CD4-positive, alpha-beta T cell treated with Interleukin-15 for 4 hours (primary cell): Measurements from ENCODE around the gene KLK6.
A peak's percentile ranks its signal among the peaks of the same experiment; 100 is the strongest.

ENCODE experiments used
- DNase-seq: peaks from one replicate; pipeline ENCODE4 v3.0.0-alpha.2; 2020; ENCODE audit warnings: low spot score

The KLK6 gene

GRCh38 chr19:50969413-50969760, at the start of gene KLK6:
KLK6 (minus strand) TSS chr19:50969591; CDS start chr19:50968104, 1,487 bp downstream.
- DNase-seq, result no peak

DNA sequence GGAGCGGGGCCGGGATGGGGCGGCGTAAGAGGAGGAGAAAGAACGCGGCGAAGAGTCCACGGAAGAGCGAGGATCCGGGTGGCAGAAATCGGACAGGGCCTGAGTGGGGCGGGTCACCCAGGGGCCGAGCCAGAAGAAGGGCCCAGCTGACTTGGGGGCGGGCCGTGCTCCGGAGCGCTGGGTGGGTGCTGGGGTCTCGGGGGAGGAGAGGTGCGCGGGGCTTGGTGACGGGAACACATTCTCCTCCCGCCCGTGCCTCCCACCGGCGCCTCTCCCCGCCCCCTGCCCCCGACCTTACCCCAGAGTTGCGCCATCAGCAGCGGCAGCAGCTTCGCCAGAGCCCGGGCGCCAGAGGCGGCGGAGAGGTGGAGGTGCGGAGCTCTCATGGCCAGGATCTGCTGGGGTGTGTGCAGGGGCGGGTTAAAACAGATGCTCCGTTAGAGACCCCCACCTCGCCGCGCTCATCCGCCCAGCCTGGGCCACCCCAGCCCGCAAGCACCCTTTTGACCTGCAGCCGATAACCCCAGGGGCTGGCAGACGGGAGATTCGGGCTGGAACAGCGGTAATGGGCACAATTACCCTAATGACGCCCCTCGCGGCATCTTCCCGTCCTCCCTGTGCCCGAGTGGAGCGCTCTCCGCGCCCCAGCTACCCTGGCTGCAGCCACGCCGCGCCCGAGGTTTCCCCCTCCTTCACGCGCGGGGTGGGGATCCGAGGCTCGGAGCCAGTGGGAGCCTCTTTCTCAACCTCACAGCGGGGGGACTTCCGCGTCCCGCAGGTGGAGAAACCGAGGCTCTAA, 49.6 kb upstream of the KLK6 start:
- no peak for DNase-seq

DNA sequence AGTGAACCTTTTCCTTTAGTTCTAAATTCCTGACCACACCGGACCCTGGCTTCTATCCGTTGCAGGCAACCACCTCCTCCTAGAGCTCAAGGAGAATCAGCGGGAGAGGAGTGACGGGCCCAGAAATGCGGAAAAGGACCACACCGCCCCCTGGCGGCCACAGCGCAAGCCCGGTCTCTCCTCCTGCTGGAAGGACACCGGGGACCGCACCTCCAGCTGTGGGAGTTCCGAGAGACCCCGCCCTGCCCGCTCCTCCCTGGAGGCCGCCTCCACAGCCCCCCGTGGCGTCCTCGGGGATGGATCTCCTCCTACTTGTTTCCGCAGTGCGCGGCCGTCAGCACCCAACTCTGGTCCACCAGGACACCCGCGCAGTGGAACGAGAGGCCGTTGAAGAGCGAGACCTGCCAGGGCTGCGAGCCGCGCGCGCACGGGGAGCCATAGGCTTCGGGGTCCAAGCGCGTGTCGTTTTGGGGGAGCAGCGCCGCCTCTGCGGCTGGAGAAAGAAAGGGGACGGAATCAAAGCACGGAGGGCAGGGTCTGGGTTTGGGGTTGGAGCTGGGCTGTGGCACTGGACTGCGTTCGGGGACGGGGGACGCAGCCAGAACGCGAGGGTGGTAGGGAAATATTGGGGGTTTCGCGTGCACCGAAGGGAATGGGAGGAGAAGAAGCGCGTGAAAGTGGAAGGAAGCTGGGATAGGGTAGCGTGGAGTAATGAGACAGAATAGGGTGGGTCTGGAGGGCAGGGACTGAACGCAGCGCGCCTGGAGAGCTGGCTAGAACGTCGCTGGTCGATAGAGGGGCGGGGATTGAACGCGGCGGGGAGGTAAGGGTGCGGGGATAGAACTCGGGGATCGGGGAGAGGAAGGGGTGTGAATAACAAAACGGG, 47.6 kb upstream of the KLK6 start:
- DNase-seq, result peak; percentile 29

- no peak for DNase-seq
These were observed 46.4 kb upstream of the KLK6 start for GRCh38 chr19:51015691-51016267.

DNA sequence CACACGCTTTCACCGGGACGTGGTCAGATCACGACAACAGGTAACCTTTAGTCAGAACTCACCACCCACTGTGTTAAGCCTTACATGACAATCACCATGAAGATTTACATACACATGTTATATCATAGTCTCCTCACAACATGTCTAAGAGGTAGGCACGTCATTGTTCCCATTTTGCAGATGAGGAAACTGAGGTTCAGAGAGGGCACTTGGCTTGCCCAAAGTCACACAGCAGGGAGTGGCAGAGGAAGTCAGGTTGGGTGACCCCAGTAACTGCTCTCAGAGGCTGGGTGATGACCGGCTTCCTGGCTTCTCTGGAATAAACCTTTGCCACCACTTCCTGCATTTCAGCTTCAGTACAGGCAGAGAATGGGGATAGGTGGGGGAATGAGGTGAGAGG, 44.9 kb upstream of the KLK6 start:
- no peak for DNase-seq

GRCh38 chr19:51012661-51013190, 43.3 kb upstream of the KLK6 start:
- no peak for DNase-seq

DNA sequence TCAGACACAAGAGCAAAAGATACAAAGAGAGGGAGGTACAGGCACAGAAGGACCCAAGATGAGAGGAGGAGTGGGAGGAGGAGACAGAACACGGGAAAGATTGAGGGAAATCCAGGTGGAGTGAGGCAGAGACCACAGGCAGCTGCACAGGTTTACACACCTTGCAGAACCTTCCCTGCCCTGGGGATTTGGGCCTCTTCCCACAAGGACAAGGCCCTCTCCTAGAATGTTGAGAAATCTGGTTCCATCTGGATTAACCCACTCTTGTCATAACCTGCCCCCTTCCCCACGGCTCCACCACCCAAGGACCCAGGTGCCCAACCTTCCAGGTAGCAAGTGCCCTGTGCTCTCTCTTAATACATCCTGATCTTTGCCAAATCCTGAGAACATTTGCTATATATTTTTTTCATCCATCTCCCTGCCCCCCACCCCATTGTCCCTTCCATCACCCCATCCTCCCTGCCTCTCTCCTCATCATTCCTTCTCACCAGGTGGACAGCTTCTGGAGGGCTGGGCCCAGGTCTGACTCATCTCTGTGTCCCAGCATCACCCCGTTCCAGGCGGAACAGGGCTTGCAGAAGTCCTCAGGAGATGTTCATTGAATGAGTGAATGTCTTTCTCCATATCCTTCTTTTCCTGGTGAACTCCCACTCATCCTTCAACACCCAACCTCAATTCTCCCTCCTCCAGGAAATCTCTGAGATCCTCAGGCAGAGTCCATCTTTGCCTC, 40.8 kb upstream of the KLK6 start:
- DNase-seq, result no peak

DNA sequence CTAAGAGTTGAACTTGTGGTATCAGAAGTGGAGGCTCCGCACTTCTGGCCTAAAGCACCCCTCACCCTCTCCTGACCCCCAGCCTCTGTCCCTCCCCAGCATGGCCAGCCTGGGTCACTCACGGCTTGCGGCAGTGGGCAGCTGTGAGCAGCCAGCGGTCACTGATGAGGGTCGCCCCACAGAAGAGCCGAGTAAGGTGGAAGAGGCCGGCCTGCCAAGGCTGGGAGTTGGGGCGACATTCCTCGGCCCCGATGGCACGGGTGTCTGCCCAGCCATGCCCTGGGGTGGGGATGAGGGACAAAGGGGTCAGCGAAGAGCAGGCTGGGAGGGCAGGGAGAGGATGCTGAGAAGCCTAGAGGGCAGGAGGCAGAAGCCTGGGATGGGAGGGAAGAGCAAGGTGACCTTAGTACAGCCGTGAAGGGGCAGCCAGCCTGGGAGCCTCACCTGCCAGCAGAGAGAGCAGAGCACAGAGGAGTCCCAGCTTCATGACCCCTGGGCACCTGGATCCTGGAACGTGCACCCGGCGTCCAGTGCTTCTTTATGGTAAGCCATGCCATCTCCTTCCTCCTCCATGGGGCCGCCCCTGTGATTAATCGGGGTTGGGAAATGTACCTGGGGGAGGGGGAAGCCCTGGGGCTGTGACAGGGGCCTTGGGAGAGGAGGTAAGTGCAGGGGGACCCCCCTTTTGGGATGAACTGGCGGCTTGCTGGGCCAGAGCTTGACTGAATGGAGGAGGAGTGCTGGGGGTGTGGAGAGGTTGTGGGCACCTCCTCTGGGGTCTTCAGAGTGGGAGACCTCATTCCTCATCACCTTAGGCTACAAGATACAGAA, 39.9 kb upstream of the KLK6 start:
- DNase-seq, result no peak

- DNase-seq, result no peak
These were observed 38.1 kb upstream of the KLK6 start for GRCh38 chr19:51007488-51007887.

- no peak for DNase-seq
These were observed 37.0 kb upstream of the KLK6 start for GRCh38 chr19:51006406-51006805.

DNA sequence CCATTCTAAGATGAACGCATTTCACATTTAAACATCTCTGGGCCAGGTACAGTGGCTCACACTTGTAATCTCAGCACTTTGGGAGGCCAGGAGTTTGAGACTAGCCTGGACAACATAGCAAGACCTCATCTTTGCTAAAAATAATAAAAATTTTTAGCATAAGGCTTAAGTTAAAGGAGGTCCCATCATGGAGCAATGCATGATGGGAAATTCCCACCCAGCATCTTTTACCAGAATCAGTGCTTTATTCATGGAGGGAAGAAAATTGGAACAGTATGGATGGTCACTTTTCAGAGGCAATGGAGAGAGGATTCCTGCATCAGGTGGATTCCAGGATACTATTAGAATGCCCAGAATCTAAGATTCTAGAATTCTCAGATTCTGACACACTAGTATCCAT, 35.9 kb upstream of the KLK6 start:
- DNase-seq, result no peak

GRCh38 chr19:51003316-51003715, 33.9 kb upstream of the KLK6 start:
- DNase-seq, result no peak

GRCh38 chr19:51002542-51003311, 33.3 kb upstream of the KLK6 start:
- no peak for DNase-seq

DNA sequence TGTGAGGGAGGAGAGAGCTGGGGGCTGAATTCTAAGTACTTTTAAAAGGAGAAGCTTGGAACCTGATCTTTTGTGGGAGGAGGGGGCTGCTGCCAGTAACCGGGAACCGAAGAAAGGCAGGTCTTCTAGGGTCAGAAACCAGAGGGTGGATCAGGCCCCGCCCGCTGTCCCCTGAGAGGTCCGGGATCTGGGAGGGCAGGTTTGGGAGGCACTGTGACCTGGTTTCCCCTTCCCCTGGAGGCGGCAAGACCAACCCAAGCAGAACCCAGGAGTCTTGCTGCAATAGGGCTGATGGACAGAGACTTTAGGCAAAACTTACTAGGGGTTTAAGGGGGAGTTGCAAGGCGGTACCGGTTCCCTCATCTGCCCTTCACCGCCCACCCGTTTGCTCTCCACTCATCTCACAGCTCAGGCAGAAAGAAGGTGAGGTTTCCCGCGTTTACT, 32.7 kb upstream of the KLK6 start:
- no peak for DNase-seq

GRCh38 chr19:51001515-51001914, 32.1 kb upstream of the KLK6 start, which contains the start of gene KLK8:
KLK8 (minus strand) TSS chr19:51001604; CDS start chr19:51001167, 437 bp downstream.
- DNase-seq, result no peak

- no peak for DNase-seq
These were observed 31.6 kb upstream of the KLK6 start for GRCh38 chr19:51000981-51001380.

GRCh38 chr19:51000426-51000825, 31.0 kb upstream of the KLK6 start:
- DNase-seq, result no peak

- no peak for DNase-seq
These were observed 29.3 kb upstream of the KLK6 start for GRCh38 chr19:50998686-50999085.

DNA sequence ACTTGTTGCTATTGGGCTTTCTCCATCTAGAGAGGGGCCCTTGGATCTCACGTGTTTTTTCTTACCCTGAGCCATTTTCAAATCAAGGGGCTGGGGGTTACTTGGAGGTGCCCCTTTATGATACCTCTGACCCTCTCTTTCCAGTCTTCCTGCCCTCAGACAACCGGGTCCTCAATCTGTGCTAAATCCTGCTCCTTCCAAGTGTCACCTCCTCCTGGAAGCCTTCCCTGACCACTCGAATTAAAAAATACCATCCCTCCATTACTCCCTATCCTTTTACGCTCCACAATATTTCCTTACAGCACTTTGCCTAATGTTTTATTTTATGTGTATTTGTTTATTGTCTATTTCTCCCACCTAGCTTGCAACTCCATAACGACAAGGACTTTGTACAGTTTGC, 28.7 kb upstream of the KLK6 start:
- no peak for DNase-seq

- no peak for DNase-seq
These were observed 24.7 kb upstream of the KLK6 start for GRCh38 chr19:50994129-50994528.
